ENCODE measurements around the gene ZBTB39.
A peak's percentile ranks its signal among the peaks of the same experiment; 100 is the strongest.
"Not testable (repeated sequence)": the region's sequence is repeated elsewhere in the genome, so short reads cannot be mapped to it uniquely, and the experiment has no call there.

The ZBTB39 gene

GRCh38 chr12:57005980-57006808 is at the start of gene ZBTB39:
ZBTB39 (minus strand) TSS chr12:57006546; CDS start chr12:57004917, 1,629 bp downstream.
- ATAC-seq (ENCODE audit: low read depth) (peak; percentile 90), DNase-seq (ENCODE audit: low spot score in 2 of 2) (peak; percentile 75 to 82)
- Mint-ChIP-seq H3K27me3 (no peaks in the 10 kb centered on the region), H3K4me1 (peaks cover 22% of the 10 kb centered on the region), H3K9me3 (no peaks in the 10 kb centered on the region), H3K4me3 (peak within 1 kb of the TSS; percentile 90), H3K36me3 (peaks cover 8% of the 10 kb centered on the region), H3K27ac (peak within 1 kb of the TSS; percentile 91)

GRCh38 chr12:57055824-57056223 is 49.5 kb upstream of the ZBTB39 start:
- Mint-ChIP-seq H3K4me3 (no peak overlapping the region), H3K27me3 (no peaks in the 10 kb centered on the region), H3K4me1 (peaks cover 21% of the 10 kb centered on the region), H3K36me3 (peaks cover 11% of the 10 kb centered on the region), H3K9me3 (no peaks in the 10 kb centered on the region), H3K27ac (no peak overlapping the region)
- ATAC-seq (ENCODE audit: low read depth) (no peak), DNase-seq (ENCODE audit: low spot score in 2 of 2) (no peak)

GRCh38 chr12:57053901-57054300 is 47.6 kb upstream of the ZBTB39 start:
- not testable (repeated sequence) for ATAC-seq (ENCODE audit: low read depth); DNase-seq (ENCODE audit: low spot score in 2 of 2); H3K4me3 Mint-ChIP-seq; H3K36me3 Mint-ChIP-seq; H3K27ac Mint-ChIP-seq; H3K27me3 Mint-ChIP-seq; H3K9me3 Mint-ChIP-seq
- peaks cover 21% of the 10 kb centered on the region for H3K4me1 Mint-ChIP-seq

GRCh38 chr12:57053146-57053545 is 46.8 kb upstream of the ZBTB39 start:
- H3K4me3 Mint-ChIP-seq; DNase-seq (ENCODE audit: low spot score in 2 of 2); ATAC-seq (ENCODE audit: low read depth); H3K27me3 Mint-ChIP-seq; H3K27ac Mint-ChIP-seq; H3K36me3 Mint-ChIP-seq; H3K9me3 Mint-ChIP-seq: not testable (repeated sequence)
- H3K4me1 Mint-ChIP-seq: peaks cover 14% of the 10 kb centered on the region

GRCh38 chr12:57051011-57051410 is 44.7 kb upstream of the ZBTB39 start:
- H3K4me1 Mint-ChIP-seq: peaks cover 22% of the 10 kb centered on the region
- no peak for DNase-seq (ENCODE audit: low spot score in 2 of 2)
- no peak for ATAC-seq (ENCODE audit: low read depth)
- H3K4me3 Mint-ChIP-seq: no peak overlapping the region
- no peaks in the 10 kb centered on the region for H3K27me3 Mint-ChIP-seq
- no peak overlapping the region for H3K27ac Mint-ChIP-seq
- H3K36me3 Mint-ChIP-seq: peaks cover 3% of the 10 kb centered on the region
- H3K9me3 Mint-ChIP-seq: no peaks in the 10 kb centered on the region

GRCh38 chr12:57049890-57050289 is 43.5 kb upstream of the ZBTB39 start, which contains the start of gene MYO1A:
MYO1A (minus strand) TSS chr12:57050129; CDS start chr12:57048323, 1,806 bp downstream.
- Mint-ChIP-seq H3K9me3 (no peaks in the 10 kb centered on the region), H3K4me1 (peaks cover 22% of the 10 kb centered on the region), H3K27ac (no peak within 1 kb of the TSS), H3K36me3 (peaks cover 1% of the 10 kb centered on the region), H3K4me3 (no peak within 1 kb of the TSS), H3K27me3 (no peaks in the 10 kb centered on the region)
- ATAC-seq (ENCODE audit: low read depth) (no peak), DNase-seq (ENCODE audit: low spot score in 2 of 2) (no peak)

DNA sequence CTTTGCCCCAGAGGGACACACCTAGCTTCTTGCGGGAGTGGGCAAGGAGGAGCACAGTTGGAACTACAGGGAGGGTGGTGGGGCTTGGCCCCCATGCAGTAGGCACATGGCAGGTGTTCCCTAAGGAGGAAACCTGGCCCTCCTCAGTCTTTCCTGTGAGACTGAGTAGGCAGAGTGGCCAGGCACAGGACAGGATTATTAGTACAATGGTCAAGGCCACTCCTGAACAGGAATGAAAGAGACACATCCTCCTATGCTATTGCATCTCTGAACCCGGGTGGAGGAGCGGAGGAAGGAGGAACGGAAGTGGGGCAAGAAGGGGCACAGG is 42.7 kb upstream of the ZBTB39 start:
- Mint-ChIP-seq H3K9me3 (no peaks in the 10 kb centered on the region), H3K4me1 (peaks cover 22% of the 10 kb centered on the region), H3K27me3 (no peaks in the 10 kb centered on the region), H3K36me3 (peaks cover 1% of the 10 kb centered on the region), H3K27ac (no peak overlapping the region), H3K4me3 (no peak overlapping the region)
- DNase-seq (ENCODE audit: low spot score in 2 of 2) (no peak), ATAC-seq (ENCODE audit: low read depth) (no peak)

DNA sequence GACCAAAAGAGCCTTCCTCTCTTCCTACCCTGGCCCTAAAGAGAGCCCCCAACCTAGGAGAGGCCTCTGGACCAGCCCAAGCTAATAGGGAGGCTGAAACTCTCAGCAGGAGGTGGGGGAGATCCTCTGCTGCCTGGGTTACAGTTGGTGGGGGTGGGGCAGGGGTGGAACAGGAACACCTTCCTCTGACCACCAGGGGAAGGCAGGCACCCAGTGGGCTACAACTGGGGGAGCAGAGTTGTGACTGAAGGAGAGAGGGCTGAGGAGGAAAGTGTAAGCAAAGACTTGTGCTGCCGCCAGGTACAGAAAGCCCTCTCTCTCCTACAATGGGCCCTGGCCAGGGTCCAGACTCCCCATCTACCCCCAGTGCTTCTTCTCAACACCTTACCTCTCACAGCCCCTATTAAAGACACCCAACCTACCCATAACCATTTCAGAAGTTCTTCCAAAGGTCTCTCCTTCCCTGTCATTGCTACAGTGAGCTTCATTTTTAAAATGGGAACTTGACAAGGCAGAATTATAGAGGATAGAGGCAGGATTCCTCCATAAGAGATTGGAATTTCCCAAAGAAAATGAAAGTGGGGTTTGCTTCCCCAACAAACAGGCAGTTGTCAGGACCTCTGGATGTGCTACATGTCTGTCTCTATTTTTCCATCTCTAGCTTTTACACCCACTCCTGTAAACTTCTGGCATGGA is 42.2 kb upstream of the ZBTB39 start:
- no peaks in the 10 kb centered on the region for H3K9me3 Mint-ChIP-seq
- H3K4me1 Mint-ChIP-seq: peaks cover 22% of the 10 kb centered on the region
- DNase-seq (ENCODE audit: low spot score in 2 of 2) (no peak), ATAC-seq (ENCODE audit: low read depth) (no peak)
- H3K27me3 Mint-ChIP-seq: peaks cover 1% of the 10 kb centered on the region
- H3K27ac Mint-ChIP-seq: no peak overlapping the region
- no peak overlapping the region for H3K4me3 Mint-ChIP-seq
- H3K36me3 Mint-ChIP-seq: no peaks in the 10 kb centered on the region

DNA sequence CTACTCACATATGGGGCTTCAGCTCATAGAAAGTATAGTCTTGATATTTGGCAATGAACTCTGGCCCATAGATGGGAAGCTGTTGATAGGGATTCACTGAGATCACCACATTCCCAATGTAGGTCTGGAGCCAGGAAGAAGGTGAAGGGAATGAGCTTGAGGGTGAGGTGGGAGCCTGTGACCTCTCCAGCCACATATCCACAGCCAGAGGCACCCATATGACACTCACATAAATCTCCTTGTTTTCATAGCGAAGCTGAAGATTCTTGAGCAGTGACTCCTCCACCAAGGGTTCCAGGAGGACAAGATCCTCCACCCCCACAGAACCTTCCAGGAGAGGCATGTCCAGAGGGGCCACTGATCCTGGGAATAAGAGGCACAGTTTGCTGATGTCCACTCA is 41.6 kb upstream of the ZBTB39 start:
- Mint-ChIP-seq H3K36me3 (no peaks in the 10 kb centered on the region), H3K4me1 (peaks cover 22% of the 10 kb centered on the region), H3K4me3 (no peak overlapping the region), H3K27me3 (peaks cover 1% of the 10 kb centered on the region), H3K27ac (peak overlapping the region; percentile 68), H3K9me3 (no peaks in the 10 kb centered on the region)
- ATAC-seq (ENCODE audit: low read depth) (no peak), DNase-seq (ENCODE audit: low spot score in 2 of 2) (no peak)

GRCh38 chr12:57046947-57047890 is 40.9 kb upstream of the ZBTB39 start:
- Mint-ChIP-seq H3K9me3 (no peaks in the 10 kb centered on the region), H3K4me1 (peaks cover 22% of the 10 kb centered on the region), H3K27ac (peak overlapping the region; percentile 68), H3K27me3 (peaks cover 1% of the 10 kb centered on the region), H3K36me3 (no peaks in the 10 kb centered on the region), H3K4me3 (peak overlapping the region; percentile 73)
- ATAC-seq (ENCODE audit: low read depth) (peak; percentile 89), DNase-seq (ENCODE audit: low spot score in 2 of 2) (no peak)

DNA sequence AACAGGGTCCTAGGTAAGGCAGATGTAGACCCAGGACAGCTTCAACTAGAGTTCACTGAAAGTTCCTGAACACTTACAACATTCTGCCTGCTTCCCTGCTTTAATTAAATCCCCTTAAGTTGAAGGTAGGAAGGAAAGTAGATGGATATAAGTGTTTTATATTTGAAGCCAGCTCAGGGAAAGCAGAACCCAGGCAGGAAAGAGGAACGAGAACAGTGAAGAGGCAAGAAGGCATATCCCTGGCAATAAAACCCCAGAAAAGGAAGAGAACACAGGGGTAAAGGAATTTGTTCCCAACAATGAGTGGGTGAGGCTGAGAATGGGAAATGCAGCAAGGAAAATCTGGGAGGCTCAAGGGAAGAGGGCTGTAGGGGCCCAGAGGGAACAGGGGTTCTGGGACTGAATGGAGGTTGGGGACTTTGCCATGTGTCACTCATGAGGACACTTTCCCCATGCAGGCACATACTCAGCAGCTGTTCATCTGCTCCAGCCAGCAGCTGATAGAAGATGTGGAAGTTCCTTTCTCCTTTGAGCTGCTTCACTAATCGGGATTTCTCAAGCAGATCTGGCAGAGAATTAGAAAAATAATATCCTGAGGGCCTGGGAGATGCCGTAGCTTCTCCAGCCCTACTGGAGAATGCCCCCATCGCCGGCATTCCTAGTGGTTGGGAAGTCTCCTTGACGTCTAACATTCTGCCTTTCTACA is 39.9 kb upstream of the ZBTB39 start:
- H3K4me3 Mint-ChIP-seq: peak overlapping the region; percentile 73
- DNase-seq (ENCODE audit: low spot score in 2 of 2): no peak
- H3K4me1 Mint-ChIP-seq: peaks cover 22% of the 10 kb centered on the region
- ATAC-seq (ENCODE audit: low read depth): no peak
- H3K36me3 Mint-ChIP-seq: no peaks in the 10 kb centered on the region
- H3K27ac Mint-ChIP-seq: no peak overlapping the region
- H3K27me3 Mint-ChIP-seq: peaks cover 1% of the 10 kb centered on the region
- H3K9me3 Mint-ChIP-seq: no peaks in the 10 kb centered on the region

DNA sequence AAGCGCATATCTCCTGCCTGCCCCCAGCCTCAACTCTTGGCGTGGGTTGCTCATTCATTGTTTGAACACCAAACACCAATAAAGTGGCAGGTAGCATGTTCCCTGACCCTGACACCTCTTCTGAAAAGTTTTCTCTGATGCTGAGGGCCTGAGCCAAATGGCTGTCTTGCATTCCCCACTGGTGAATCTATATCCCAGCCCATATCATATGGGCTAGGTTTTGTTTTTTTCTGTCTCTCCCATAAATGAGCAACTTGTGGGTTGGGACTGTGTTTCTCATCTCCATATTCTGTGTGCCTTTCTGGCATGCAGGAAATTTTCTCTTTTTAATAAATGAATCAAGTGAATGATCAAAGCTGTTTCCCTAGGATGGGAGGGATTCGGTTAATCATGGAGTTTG is 38.5 kb upstream of the ZBTB39 start:
- no peaks in the 10 kb centered on the region for H3K9me3 Mint-ChIP-seq
- no peaks in the 10 kb centered on the region for H3K36me3 Mint-ChIP-seq
- H3K4me3 Mint-ChIP-seq: no peak overlapping the region
- H3K4me1 Mint-ChIP-seq: peaks cover 25% of the 10 kb centered on the region
- DNase-seq (ENCODE audit: low spot score in 2 of 2) (no peak), ATAC-seq (ENCODE audit: low read depth) (no peak)
- no peak overlapping the region for H3K27ac Mint-ChIP-seq
- peaks cover 1% of the 10 kb centered on the region for H3K27me3 Mint-ChIP-seq

GRCh38 chr12:57044468-57044867 is 38.1 kb upstream of the ZBTB39 start:
- H3K27ac Mint-ChIP-seq: no peak overlapping the region
- no peaks in the 10 kb centered on the region for H3K36me3 Mint-ChIP-seq
- DNase-seq (ENCODE audit: low spot score in 2 of 2) (no peak), ATAC-seq (ENCODE audit: low read depth) (no peak)
- H3K4me3 Mint-ChIP-seq: no peak overlapping the region
- peaks cover 1% of the 10 kb centered on the region for H3K27me3 Mint-ChIP-seq
- no peaks in the 10 kb centered on the region for H3K9me3 Mint-ChIP-seq
- peaks cover 25% of the 10 kb centered on the region for H3K4me1 Mint-ChIP-seq

Data from memory B cell (primary cell).